HuH-7 (cell line): ENCODE results near the gene GLIPR1L1.
"Not testable (repeated sequence)": the region's sequence is repeated elsewhere in the genome, so short reads cannot be mapped to it uniquely, and the experiment has no call there.

Source experiments
- DNase-seq: peaks from one replicate; pipeline ENCODE4 v3.0.0; 2011; ENCODE audit warnings: low spot score

GLIPR1L1 gene

GRCh38 chr12:75334384-75335030 lies at the start of gene GLIPR1L1:
Gene GLIPR1L1, plus strand, starts transcription at chr12:75334670. Its CDS starts 59 bp downstream, at chr12:75334729.
- peak; percentile 60 for DNase-seq

GRCh38 chr12:75288860-75289259 lies 45.6 kb upstream of the GLIPR1L1 start:
- no peak for DNase-seq

GRCh38 chr12:75289753-75290152 lies 44.7 kb upstream of the GLIPR1L1 start:
- DNase-seq: no peak

GRCh38 chr12:75291014-75291413 lies 43.5 kb upstream of the GLIPR1L1 start:
- DNase-seq: no peak

- DNase-seq: no peak
These were observed 40.1 kb upstream of the GLIPR1L1 start for GRCh38 chr12:75294336-75294735.

GRCh38 chr12:75294797-75295196 lies 39.7 kb upstream of the GLIPR1L1 start:
- no peak for DNase-seq

GRCh38 chr12:75302225-75302624 lies 32.2 kb upstream of the GLIPR1L1 start:
- no peak for DNase-seq

- no peak for DNase-seq
These were observed 31.7 kb upstream of the GLIPR1L1 start for GRCh38 chr12:75302781-75303180.

- no peak for DNase-seq
These were observed 28.8 kb upstream of the GLIPR1L1 start for GRCh38 chr12:75305412-75306332.

GRCh38 chr12:75308279-75308678 lies 26.2 kb upstream of the GLIPR1L1 start:
- no peak for DNase-seq

GRCh38 chr12:75311369-75311768 lies 23.1 kb upstream of the GLIPR1L1 start:
- no peak for DNase-seq

GRCh38 chr12:75315518-75315917 lies 19.0 kb upstream of the GLIPR1L1 start:
- no peak for DNase-seq

- DNase-seq: no peak
These were observed 16.7 kb upstream of the GLIPR1L1 start for GRCh38 chr12:75317784-75318183.

GRCh38 chr12:75322464-75322863 lies 12.0 kb upstream of the GLIPR1L1 start:
- DNase-seq: no peak

- no peak for DNase-seq
These were observed 10.8 kb upstream of the GLIPR1L1 start for GRCh38 chr12:75323663-75324062.

GRCh38 chr12:75327642-75328041 lies 6.8 kb upstream of the GLIPR1L1 start:
- DNase-seq: no peak

GRCh38 chr12:75329918-75330826 lies 4.3 kb upstream of the GLIPR1L1 start, which contains the start of gene CAPS2:
Gene CAPS2, minus strand, starts transcription at chr12:75330324. Its CDS starts 3,826 bp downstream, at chr12:75326498.
- peak; percentile 75 for DNase-seq

GRCh38 chr12:75337905-75338304 lies 3.4 kb downstream of the GLIPR1L1 start:
- no peak for DNase-seq

GRCh38 chr12:75341873-75342272 lies 7.4 kb downstream of the GLIPR1L1 start:
- DNase-seq: no peak

GRCh38 chr12:75345531-75345930 lies 11.1 kb downstream of the GLIPR1L1 start:
- no peak for DNase-seq

GRCh38 chr12:75346215-75346614 lies 11.7 kb downstream of the GLIPR1L1 start:
- not testable (repeated sequence) for DNase-seq

- no peak for DNase-seq
These were observed 15.5 kb downstream of the GLIPR1L1 start for GRCh38 chr12:75349946-75350345.
